ENCODE data around the gene KIF14.

DNA sequence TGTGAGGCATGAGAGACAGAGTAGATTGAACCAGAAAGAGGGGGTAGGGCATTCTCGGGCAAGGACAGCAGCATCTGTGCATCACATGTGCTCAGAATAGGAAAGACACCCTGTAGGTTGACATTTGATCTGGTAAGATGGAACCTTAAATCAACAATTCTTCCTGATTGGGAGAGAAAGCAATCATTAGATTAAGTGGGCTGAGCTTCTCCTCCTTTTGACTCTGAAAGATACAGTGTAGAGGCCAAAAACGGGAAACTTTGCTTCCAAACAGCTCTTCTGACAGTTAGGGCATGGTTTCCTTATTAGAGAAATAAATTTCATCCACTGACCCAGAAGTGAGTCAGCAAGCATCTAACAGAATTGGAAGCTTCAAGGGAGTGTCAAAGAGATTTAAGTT, 9.7 kb downstream of the KIF14 start:
- no peak for TF ChIP-seq EZH2 (IDR thresholded peaks at IDR 0.05)
- TF ChIP-seq POLR2AphosphoS5 (IDR thresholded peaks at IDR 0.05; ENCODE audit: borderline replicate concordance, low read depth, low read length) = no peak
- no peak for TF ChIP-seq FOXP2 (optimal IDR thresholded peaks at IDR 0.05; ENCODE audit: control extremely low read depth, extremely low read length, insufficient read depth)
